HCT116 (cell line): ENCODE data around the gene NSG1. TPM values are rescaled to one million over a fixed set of nuclear protein-coding genes. Genes with fewer than 3 reads are reported as not detected.

Experiments
- ATAC-seq: fragments of 200-7000 bp; cut with Tn5 transposase; 2 replicates; pipeline ENCODE4 v1.9.1; 2020; ENCODE audit warnings: mild to moderate bottlenecking, moderate library complexity
- BruUV-seq: library from RNA; stranded (reverse); fragments of 400-500 nt; replicated peaks from 2 replicates; lab custom pipeline; 2021; lab: Mats Ljungman, UMichigan
- CTCF ChIA-PET: fragments of 300-600 bp; sonication (Branson Sonifier 250); formaldehyde crosslinking; loops from one replicate; lab custom pipeline; 2021; ENCODE audit warnings: antibody characterized with exemption; lab: Charles Lee
- POLR2A ChIA-PET: fragments of 300-600, 350-600 bp; sonication (Branson Sonifier 250); formaldehyde crosslinking; loops from one replicate; lab custom pipeline; 2021; ENCODE audit warnings: antibody characterized with exemption; lab: Charles Lee
- RAD21 ChIA-PET, 2 experiments: fragments of 300-600 bp; sonication (Branson Sonifier 250); formaldehyde crosslinking; loops; one replicate each; lab custom pipeline; 2023; ENCODE audit warnings: low total read pairs in 2 of 2; ENCODE audit not compliant: uncharacterized antibody in 2 of 2, unreplicated experiment in 2 of 2, low non-redundant PET in 1 of 2; lab: Charles Lee
- DNase-seq: peaks from one replicate; pipeline ENCODE4 v3.0.0-alpha.2; 2010; ENCODE audit warnings: low read depth, low spot score
- H2AFZ ChIP-seq: fragments of 200-600 bp; shearing (Covaris generic), sonication (generic); 2 replicates; pipeline ENCODE4 v1.6.1; 2017; ENCODE audit warnings: low read depth, mixed run types, mixed read lengths, antibody characterized with exemption, low read length; ENCODE audit not compliant: poor library complexity, severe bottlenecking
- H3K27ac ChIP-seq: 2 replicates; pipeline ENCODE4 v1.5.1; 2012; ENCODE audit warnings: low read depth, low read length
- H3K27me3 ChIP-seq: fragments of 200-600 bp; sonication (generic); 2 replicates; pipeline ENCODE4 v1.6.1; 2016; ENCODE audit warnings: mixed run types, low read length, mixed read lengths; ENCODE audit not compliant: insufficient read depth
- H3K36me3 ChIP-seq, 2 experiments: fragments of 200-500 bp in 1 of 2; fragments of 200-600 bp in 1 of 2; sonication (Bioruptor generic) in 1 of 2; sonication (generic) in 1 of 2; 2 replicates each; pipeline versions ENCODE4 v1.5.1 to v1.6.1; 2014 to 2016; ENCODE audit warnings: low read length in 2 of 2, inconsistent platforms in 1 of 2, mixed read lengths in 1 of 2, mixed run types in 1 of 2; ENCODE audit not compliant: insufficient read depth in 2 of 2, control insufficient read depth in 1 of 2
- H3K4me1 ChIP-seq, 2 experiments: fragments of 200-600 bp in 1 of 2; sonication (generic) in 1 of 2; 2 replicates each; pipeline versions ENCODE4 v1.5.1 to v1.6.1; 2012 to 2017; ENCODE audit warnings: low read length in 2 of 2, inconsistent platforms in 1 of 2, mild to moderate bottlenecking in 1 of 2, mixed read lengths in 1 of 2, mixed run types in 1 of 2, moderate library complexity in 1 of 2; ENCODE audit not compliant: insufficient read depth in 2 of 2, control insufficient read depth in 1 of 2
- H3K4me2 ChIP-seq: fragments of 200-600 bp; sonication (generic); 2 replicates; pipeline ENCODE4 v1.6.1; 2017; ENCODE audit warnings: mixed run types, low read length, mixed read lengths
- H3K4me3 ChIP-seq, 2 experiments: fragments of 200-600 bp in 1 of 2; sonication (generic) in 1 of 2; replicated peaks in 1 of 2; 2 replicates each; pipeline ENCODE4 v1.5.1; 2011 to 2016; ENCODE audit warnings: low read length in 2 of 2, control low read depth in 1 of 2, low read depth in 1 of 2, mild to moderate bottlenecking in 1 of 2, mixed read lengths in 1 of 2, mixed run types in 1 of 2
- H3K79me2 ChIP-seq: fragments of 200-600 bp; sonication (generic); 2 replicates; pipeline ENCODE4 v1.6.1; 2017; ENCODE audit warnings: mild to moderate bottlenecking, mixed run types, low read length, moderate library complexity, mixed read lengths; ENCODE audit not compliant: insufficient read depth
- H3K9ac ChIP-seq: fragments of 200-600 bp; sonication (generic); 2 replicates; pipeline ENCODE4 v1.6.1; 2016; ENCODE audit warnings: low read length, mixed read lengths
- H3K9me2 ChIP-seq: fragments of 200-600 bp; sonication (generic), shearing (Covaris generic); 2 replicates; pipeline ENCODE4 v1.6.1; 2017; ENCODE audit warnings: mixed run types, mild to moderate bottlenecking, moderate library complexity; ENCODE audit not compliant: insufficient read depth
- H3K9me3 ChIP-seq, 2 experiments: fragments of 200-500 bp in 1 of 2; fragments of 200-600 bp in 1 of 2; sonication (Bioruptor generic) in 1 of 2; sonication (generic) in 1 of 2; 2 replicates each; pipeline ENCODE4 v1.6.1; 2014 to 2017; ENCODE audit warnings: low read length in 2 of 2, mixed read lengths in 2 of 2, inconsistent platforms in 1 of 2, low read depth in 1 of 2, mild to moderate bottlenecking in 1 of 2, mixed run types in 1 of 2, moderate library complexity in 1 of 2; ENCODE audit not compliant: control insufficient read depth in 1 of 2, insufficient read depth in 1 of 2
- H4K20me1 ChIP-seq: fragments of 200-600 bp; sonication (generic), shearing (Covaris generic); 2 replicates; pipeline ENCODE4 v1.6.1; 2017; ENCODE audit warnings: mixed run types, mild to moderate bottlenecking, moderate library complexity; ENCODE audit not compliant: insufficient read depth
- CEBPB ChIP-seq: IDR thresholded peaks from 2 replicates; pipeline ENCODE4 v1.6.1; 2012; ENCODE audit warnings: low read depth
- EZH2 ChIP-seq: fragments of 200-600 bp; sonication (generic); IDR thresholded peaks from 2 replicates; pipeline ENCODE4 v1.6.1; 2017; ENCODE audit warnings: antibody characterized with exemption, mixed run types
- EZH2phosphoT487 ChIP-seq: fragments of 200-600 bp; IDR thresholded peaks from 2 replicates; pipeline ENCODE4 v1.6.1; 2018; ENCODE audit warnings: antibody characterized with exemption, borderline replicate concordance
- POLR2A ChIP-seq: IDR thresholded peaks from 2 replicates; pipeline ENCODE4 v1.7.0; 2011; ENCODE audit warnings: borderline replicate concordance; ENCODE audit not compliant: insufficient read depth, insufficient read length; ENCODE audit errors: extremely low read depth
- POLR2AphosphoS5 ChIP-seq: IDR thresholded peaks from 2 replicates; pipeline ENCODE4 v1.6.1; 2011; ENCODE audit warnings: mild to moderate bottlenecking, low read depth, low read length, moderate library complexity
- RAD21 ChIP-seq: IDR thresholded peaks from 2 replicates; pipeline ENCODE4 v1.6.1; 2012; ENCODE audit warnings: low read depth, mild to moderate bottlenecking
- SIN3A ChIP-seq: IDR thresholded peaks from 2 replicates; pipeline ENCODE4 v1.6.1; 2012; ENCODE audit warnings: low read depth
- SP1 ChIP-seq: IDR thresholded peaks from 2 replicates; pipeline ENCODE4 v1.6.1; 2012; ENCODE audit warnings: low read depth
- SRF ChIP-seq: IDR thresholded peaks from 2 replicates; pipeline ENCODE4 v1.6.1; 2012; ENCODE audit warnings: low read depth
- TCF7L2 ChIP-seq: IDR thresholded peaks from 2 replicates; pipeline ENCODE4 v1.7.0; 2011; ENCODE audit warnings: borderline replicate concordance, inconsistent platforms; ENCODE audit not compliant: insufficient read depth, insufficient read length; ENCODE audit errors: extremely low read depth
- YY1 ChIP-seq: IDR thresholded peaks from 2 replicates; pipeline ENCODE4 v1.6.1; 2011; ENCODE audit warnings: low read length, low read depth, moderate library complexity, mild to moderate bottlenecking; ENCODE audit not compliant: insufficient replicate concordance; ENCODE audit errors: extremely low read depth
- ZNF274 ChIP-seq: fragments of 200-500 bp; sonication (Bioruptor generic); IDR thresholded peaks from 2 replicates; pipeline ENCODE4 v1.6.1; 2014; ENCODE audit warnings: mild to moderate bottlenecking, low read depth, low read length, inconsistent platforms
- intact Hi-C: fragments of 100-400 bp; cut with micrococcal nuclease; formaldehyde crosslinking; loops from 2 replicates; pipeline ENCODE4 v1.10.0; 2022
- total RNA-seq: library from RNA; stranded (reverse); gene quantifications from one replicate; pipeline ENCODE4 v1.2.1, GENCODE V29; 2021; ENCODE audit not compliant: unreplicated experiment
- TF ChIP-seq, protein P1 (sequence below), 3 experiments: fragments of 200-600 bp in 1 of 3; sonication (generic) in 1 of 3; IDR thresholded peaks in 2 of 3; conservative IDR thresholded peaks in 1 of 3; 2 replicates each; pipeline ENCODE4 v1.5.1; 2012 to 2017; ENCODE audit warnings: low read depth in 2 of 3, low read length in 2 of 3, antibody characterized with exemption in 1 of 3, borderline replicate concordance in 1 of 3, control low read depth in 1 of 3, mild to moderate bottlenecking in 1 of 3, mixed read lengths in 1 of 3, mixed run types in 1 of 3, moderate library complexity in 1 of 3; ENCODE audit not compliant: insufficient read depth in 1 of 3
- TF ChIP-seq, protein P2 (sequence below): IDR thresholded peaks from 2 replicates; pipeline ENCODE4 v1.6.1; 2012; ENCODE audit warnings: low read depth

The NSG1 gene
- total RNA-seq, 1 experiment from 2014 or later = 0.12 TPM

DNA sequence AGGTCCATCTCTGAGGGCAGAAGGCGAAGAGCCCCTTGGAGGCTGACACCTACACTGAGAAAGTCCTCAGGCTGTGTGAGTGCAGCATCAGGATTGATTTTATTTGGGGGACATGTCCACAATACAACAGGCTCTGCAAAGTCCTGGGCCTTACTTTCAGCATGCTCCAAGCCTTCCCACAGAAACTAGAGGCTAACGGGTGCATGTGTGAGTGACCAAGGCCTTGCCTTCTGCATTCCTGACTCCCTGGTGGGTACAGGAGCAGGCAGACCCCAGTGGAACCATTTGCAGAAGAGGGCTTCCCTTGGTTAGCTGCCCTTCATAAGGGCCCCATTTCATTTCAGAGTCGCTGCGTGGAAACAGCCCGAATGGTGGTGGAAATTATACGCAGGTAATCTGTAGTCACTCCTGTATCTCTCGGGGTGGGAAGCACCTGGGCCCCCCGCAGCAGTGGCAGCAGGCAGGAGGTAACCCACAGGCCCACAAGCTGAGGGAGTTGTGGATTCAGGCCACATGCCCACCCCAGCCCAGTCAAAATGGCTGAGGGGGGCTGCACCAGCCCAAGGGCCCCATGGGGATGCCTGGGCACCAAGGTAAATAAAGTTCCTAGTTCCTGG is 37.7 kb downstream of the NSG1 start:
- no peaks in the 10 kb centered on the region for H4K20me1 ChIP-seq
- no peak for DNase-seq
- H3K4me2 ChIP-seq = no peak overlapping the region
- no peak overlapping the region for H2AFZ ChIP-seq
- H3K36me3 ChIP-seq = peaks cover 3 to 4% of the 10 kb centered on the region in 2 experiments; a peak in 2 of 4 replicates
- H3K27me3 ChIP-seq = no peaks in the 10 kb centered on the region
- ChIA-PET POLR2A (no interaction called here), CTCF (no interaction called here)
- peaks cover 0 to 20% of the 10 kb centered on the region in 2 experiments; a peak in 1 of 4 replicates for H3K4me1 ChIP-seq
- H3K27ac ChIP-seq = no peak overlapping the region
- no peaks in the 10 kb centered on the region for H3K79me2 ChIP-seq
- no peak overlapping the region for H3K4me3 ChIP-seq
- no peak overlapping the region for H3K9ac ChIP-seq
- TF ChIP-seq EZH2 = no peak
- TF ChIP-seq YY1 = no peak
- no peak for TF ChIP-seq SRF
- TF ChIP-seq, all 23 proteins: peak for 0
- no peaks in the 10 kb centered on the region for H3K9me2 ChIP-seq
- no TSS peak for BruUV-seq
- intact Hi-C loops = no loop called here
- RAD21 ChIA-PET = no interaction called here
- ATAC-seq = no peak
- no peaks in the 10 kb centered on the region for H3K9me3 ChIP-seq

DNA sequence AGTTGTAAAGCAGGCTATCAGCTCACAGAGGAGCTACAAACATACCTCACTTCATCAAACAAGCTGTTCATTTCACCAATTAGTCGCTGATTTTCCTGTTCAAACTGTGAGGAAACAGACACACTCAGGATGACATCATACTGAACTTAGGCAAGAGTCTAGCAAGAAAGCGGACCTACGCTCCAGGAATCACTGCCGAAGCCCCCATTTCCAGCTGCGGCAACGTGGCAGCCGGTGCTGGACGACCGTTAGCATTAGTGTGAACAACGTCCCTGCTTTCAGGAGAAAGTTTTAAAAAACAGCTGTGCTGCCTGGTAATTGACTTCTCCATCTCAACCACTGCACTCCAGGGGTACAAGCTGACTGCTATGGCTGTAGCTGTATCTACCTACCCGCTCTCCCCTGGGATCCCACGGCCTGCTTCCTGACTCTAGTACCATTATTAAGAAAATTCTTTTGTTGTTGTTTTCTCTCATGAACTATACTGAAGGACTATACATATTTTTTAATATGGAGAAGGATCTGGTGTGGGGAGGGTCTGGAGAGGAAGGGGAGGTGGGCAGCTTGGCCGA is 38.3 kb downstream of the NSG1 start:
- RAD21 ChIA-PET = no interaction called here
- TF ChIP-seq EZH2phosphoT487 (no peak), POLR2AphosphoS5 (no peak), TCF7L2 (no peak), SP1 (no peak), POLR2A (no peak), CEBPB (no peak), RAD21 (no peak), SRF (no peak), YY1 (no peak), SIN3A (no peak), ZNF274 (no peak)
- TF ChIP-seq, protein P1, sequence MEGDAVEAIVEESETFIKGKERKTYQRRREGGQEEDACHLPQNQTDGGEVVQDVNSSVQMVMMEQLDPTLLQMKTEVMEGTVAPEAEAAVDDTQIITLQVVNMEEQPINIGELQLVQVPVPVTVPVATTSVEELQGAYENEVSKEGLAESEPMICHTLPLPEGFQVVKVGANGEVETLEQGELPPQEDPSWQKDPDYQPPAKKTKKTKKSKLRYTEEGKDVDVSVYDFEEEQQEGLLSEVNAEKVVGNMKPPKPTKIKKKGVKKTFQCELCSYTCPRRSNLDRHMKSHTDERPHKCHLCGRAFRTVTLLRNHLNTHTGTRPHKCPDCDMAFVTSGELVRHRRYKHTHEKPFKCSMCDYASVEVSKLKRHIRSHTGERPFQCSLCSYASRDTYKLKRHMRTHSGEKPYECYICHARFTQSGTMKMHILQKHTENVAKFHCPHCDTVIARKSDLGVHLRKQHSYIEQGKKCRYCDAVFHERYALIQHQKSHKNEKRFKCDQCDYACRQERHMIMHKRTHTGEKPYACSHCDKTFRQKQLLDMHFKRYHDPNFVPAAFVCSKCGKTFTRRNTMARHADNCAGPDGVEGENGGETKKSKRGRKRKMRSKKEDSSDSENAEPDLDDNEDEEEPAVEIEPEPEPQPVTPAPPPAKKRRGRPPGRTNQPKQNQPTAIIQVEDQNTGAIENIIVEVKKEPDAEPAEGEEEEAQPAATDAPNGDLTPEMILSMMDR (IDR thresholded peaks at IDR 0.05 in 2 of 3, conservative IDR thresholded peaks at IDR 0.05 in 1 of 3; ENCODE audit: borderline replicate concordance in 1 of 3, insufficient read depth in 1 of 3, low read depth in 2 of 3, low read length in 2 of 3) = no peak
- TF ChIP-seq, protein P2, sequence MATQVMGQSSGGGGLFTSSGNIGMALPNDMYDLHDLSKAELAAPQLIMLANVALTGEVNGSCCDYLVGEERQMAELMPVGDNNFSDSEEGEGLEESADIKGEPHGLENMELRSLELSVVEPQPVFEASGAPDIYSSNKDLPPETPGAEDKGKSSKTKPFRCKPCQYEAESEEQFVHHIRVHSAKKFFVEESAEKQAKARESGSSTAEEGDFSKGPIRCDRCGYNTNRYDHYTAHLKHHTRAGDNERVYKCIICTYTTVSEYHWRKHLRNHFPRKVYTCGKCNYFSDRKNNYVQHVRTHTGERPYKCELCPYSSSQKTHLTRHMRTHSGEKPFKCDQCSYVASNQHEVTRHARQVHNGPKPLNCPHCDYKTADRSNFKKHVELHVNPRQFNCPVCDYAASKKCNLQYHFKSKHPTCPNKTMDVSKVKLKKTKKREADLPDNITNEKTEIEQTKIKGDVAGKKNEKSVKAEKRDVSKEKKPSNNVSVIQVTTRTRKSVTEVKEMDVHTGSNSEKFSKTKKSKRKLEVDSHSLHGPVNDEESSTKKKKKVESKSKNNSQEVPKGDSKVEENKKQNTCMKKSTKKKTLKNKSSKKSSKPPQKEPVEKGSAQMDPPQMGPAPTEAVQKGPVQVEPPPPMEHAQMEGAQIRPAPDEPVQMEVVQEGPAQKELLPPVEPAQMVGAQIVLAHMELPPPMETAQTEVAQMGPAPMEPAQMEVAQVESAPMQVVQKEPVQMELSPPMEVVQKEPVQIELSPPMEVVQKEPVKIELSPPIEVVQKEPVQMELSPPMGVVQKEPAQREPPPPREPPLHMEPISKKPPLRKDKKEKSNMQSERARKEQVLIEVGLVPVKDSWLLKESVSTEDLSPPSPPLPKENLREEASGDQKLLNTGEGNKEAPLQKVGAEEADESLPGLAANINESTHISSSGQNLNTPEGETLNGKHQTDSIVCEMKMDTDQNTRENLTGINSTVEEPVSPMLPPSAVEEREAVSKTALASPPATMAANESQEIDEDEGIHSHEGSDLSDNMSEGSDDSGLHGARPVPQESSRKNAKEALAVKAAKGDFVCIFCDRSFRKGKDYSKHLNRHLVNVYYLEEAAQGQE = no peak
- intact Hi-C loops = no loop called here
- Histone ChIP-seq H3K9me3 (no peaks in the 10 kb centered on the region), H3K27ac (no peak overlapping the region), H3K27me3 (no peaks in the 10 kb centered on the region), H3K9ac (no peak overlapping the region), H3K79me2 (no peaks in the 10 kb centered on the region), H2AFZ (no peak overlapping the region), H3K36me3 (no peaks in the 10 kb centered on the region; a peak in 1 of 4 replicates), H3K9me2 (no peaks in the 10 kb centered on the region), H4K20me1 (no peaks in the 10 kb centered on the region), H3K4me2 (no peak overlapping the region), H3K4me1 (peaks cover 0 to 21% of the 10 kb centered on the region in 2 experiments; a peak in 1 of 4 replicates), H3K4me3 (no peak overlapping the region)
- POLR2A ChIA-PET = no interaction called here
- no TSS peak for BruUV-seq
- CTCF ChIA-PET = no interaction called here
- DNase-seq (no peak), ATAC-seq (no peak)
